HG03280 (cell line): ENCODE results near the gene F11.
"Not testable (repeated sequence)": the region's sequence is repeated elsewhere in the genome, so short reads cannot be mapped to it uniquely, and the experiment has no call there.

ENCODE experiments used
- ATAC-seq: cut with Tn5 transposase; IDR thresholded peaks from one replicate; pipeline ENCODE4 v1.9.1; 2021; ENCODE audit warnings: mild to moderate bottlenecking, moderate library complexity; ENCODE audit not compliant: unreplicated experiment

F11 gene

DNA sequence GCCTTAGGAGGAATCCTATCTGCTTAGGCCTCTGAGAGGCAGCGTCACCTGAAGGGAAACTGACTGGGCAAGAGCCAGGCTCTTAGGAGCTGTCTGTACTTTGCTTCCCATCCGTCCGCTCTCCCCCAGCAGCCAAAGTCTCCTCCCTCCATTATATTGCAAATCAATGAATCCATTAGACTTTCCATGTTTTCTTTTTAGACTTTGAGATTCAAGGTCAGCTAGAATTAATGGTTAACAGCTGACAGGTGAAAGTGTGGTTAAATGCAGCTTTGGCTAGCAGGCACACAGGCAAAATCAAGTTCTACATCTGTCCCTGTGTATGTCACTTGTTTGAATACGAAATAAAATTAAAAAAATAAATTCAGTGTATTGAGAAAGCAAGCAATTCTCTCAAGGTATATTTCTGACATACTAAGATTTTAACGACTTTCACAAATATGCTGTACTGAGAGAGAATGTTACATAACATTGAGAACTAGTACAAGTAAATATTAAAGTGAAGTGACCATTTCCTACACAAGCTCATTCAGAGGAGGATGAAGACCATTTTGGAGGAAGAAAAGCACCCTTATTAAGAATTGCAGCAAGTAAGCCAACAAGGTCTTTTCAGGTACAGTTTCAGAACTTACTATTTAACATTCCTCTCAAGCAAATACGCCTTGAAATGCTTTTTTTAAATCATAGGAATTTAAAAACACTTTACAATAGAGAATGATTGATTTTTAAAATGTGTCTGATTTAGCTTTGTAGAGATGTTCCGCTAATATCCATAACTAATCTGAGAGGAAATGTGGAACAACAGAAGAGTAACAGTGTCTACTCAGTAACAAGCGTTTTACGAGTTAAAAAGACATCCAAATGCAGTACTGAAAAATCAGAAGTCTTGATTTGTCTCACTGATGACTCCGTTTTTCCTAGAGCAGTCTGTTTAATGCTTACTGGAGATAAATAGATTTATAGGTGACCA lies at the start of gene F11:
F11 (plus strand) TSS at position 507 of the 970 bp plus-strand sequence. CDS start 948 bp downstream, outside the sequence.
- no peak for ATAC-seq

DNA sequence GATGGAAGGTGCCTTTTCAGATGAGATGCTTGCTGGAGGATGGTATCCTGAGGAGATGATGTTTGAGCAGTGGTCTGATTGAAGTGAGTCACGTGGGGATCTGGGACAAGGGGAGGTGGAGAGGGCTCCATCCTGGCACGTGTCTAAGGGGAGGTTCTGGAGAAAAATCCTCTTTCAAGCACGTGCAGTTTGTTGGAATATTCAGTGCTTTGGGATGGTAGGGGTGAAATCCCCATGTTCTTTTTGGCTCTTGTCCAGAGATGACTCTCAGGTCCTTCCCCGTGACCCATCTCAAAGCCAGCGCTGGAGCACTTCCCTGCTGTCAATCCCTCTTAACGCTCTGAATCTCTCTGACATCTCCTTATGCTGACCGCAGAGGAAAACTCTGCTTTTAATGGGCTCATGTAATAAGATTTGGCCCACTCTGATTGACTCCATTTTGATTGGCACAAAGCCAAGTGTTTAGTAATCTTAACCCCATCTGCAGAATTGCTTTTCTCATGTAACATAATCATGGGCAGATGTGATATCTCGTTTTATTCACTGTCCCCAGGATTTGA lies 49.4 kb upstream of the F11 start:
- no peak for ATAC-seq

DNA sequence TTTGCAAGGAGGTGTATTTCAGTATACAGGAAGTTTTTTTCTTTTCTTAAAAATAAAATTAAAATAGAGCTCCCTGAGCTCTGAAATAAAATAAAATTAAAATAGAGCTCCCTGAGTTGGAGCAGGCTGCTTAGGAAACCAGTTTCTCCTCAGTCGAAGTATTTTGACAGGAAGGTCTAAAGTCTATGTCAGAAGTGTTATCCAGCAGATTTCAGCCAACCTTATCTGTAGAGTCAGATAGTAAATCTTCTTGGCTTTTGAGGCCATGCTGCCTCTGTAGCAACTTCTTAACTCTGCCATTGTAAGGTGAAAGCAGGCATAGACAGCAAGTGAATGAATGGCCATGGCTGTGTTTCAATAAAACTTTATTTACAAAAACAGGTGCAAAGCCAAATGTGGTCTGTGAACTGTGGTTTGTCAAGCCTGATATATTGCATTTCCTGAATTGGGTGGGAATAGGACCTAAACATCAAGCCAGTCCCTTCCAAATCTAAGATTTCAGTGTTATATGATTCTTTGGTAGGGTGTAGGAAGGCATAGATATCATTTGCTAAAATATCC lies 48.2 kb upstream of the F11 start:
- no peak for ATAC-seq

DNA sequence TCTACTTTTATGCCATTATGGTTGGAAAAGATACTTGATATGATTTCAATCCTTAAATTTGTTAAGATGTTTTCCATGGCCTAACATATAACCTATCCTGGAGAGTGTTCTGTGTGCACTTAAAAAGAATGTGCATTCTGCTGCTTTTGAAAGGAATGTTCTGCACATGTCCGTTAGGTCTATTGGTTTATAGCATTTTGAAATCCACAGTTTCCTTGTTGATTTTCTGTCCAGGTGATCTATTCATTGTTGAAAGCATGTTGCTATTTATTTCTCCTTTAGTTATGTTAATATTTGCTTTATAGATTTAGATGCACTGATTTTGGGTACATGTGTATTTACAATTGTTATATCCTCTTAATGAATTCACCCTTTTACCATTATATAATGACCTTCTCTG lies 44.4 kb upstream of the F11 start:
- ATAC-seq: no peak

DNA sequence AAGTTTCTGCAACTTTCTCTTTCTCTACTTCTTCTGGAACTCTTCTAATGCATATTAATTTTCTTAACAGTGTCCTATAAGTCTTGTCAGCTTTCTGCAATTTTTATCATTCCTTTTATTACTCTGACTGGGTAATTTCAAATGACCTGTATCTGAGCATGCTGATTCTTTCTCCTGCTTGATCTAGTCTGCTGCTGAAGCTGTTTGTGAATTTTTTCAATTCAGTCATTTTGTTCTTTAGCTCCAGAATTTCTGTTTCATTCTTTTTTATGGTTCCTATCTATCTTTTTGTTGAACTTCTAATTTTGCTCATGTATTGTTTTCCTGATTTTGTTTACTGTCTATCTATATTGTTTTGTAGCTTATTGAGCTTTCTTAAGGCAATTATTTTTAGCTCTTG lies 40.1 kb upstream of the F11 start:
- ATAC-seq: no peak

DNA sequence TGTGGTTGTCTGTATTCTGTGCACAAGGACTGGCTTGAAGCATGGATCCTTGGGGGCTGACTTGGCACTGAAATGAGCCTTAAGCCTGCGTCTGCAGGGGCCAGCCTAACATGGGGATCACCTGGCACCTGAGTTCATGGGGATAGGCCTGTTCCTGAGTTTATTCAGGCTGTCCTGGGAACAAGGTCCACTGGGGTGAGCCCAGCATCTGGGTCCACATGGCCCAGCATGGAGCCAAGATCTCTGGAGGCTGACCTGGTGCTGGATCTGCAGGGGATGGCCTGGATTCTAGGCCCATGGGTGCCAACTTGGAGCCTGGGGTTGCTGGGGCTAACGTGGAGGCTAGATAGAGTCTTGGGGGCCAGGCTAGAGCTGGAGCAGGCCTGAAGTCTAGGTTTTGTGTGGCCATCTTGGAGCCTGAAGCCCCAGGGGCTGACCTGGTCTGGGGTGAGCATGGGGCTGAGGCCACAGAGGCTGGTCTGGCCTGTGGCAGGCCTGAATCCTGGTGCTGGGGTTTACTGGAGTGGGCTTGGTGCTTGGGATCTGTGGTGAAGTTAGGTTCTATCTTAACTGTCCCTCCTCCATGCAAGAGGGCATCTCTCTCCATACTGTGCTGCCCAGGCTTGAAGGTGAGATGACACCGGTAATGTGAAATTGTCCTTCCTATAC lies 39.3 kb upstream of the F11 start:
- ATAC-seq: no peak

DNA sequence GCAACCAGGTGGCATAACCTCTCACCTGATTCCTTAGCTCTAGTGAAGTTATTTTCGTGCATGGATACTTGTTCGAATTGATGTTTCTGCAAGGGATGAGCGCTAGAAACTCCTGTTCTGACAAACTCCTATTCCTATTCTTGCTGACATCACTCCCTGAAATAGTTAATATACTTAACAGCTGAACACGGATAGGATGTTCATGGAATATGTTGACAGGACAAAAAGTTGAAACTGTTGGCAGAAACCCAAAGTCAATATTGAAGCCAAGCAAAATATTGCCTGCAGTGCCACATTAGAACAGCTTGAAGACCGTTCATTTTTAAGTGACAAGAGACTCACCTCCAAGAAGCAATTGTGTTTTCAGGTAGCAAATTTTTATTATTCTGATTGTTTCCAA lies 38.8 kb upstream of the F11 start, which contains the start of gene KLKB1:
KLKB1 (plus strand) TSS at position 287 of the 400 bp plus-strand sequence. CDS start 689 bp downstream, outside the sequence.
- ATAC-seq: no peak

DNA sequence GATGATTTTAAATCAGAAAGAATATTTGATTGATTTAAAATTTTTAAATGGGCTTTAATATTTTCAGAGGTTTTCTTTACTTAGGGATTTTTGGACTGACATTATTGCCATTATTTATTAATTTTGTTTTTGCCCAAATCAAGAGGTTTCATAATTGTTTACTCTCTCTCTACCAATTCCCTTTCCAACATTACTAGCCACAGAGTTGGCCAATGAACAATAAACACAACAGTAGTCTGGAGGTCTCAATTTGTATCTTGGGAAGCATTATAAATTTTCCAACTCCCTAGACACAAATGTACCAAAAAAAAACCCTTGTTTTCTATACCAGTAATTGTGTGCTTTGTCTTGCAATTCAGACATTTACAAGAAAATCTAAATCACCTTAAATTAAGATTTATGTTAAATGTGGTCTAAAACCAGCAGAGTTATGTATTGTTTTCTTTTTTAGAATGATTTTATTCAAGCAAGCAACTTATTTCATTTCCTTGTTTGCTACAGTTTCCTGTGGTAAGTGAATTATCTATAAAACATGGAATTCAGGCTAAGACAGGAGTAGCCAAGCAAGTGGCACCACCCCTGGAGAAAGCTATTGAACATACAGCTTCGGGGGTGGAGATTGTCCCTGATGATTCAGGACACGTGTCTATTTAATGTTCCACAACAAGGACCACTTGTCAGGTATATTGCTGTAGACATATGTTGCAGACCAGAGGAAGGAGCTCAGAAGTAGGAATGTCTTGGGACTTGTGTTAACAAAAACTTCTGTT lies 38.1 kb upstream of the F11 start:
- no peak for ATAC-seq

DNA sequence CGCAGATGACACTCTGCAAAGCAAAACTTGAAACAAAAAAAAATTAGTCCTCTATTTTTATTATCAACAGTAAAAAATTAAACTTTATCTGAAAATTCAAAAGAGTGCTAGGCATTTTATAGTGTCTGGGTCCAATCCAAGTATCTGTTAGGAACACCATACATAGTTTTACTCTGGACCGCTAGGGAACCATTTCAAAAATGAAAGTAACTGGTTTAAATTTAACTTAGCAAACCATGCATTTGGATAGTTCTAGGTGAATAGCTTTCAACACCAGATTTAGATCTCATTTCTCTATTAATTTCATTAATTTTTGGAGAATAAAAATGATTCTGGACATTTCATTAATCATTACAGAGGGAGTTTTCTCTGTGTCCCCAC lies 37.5 kb upstream of the F11 start:
- ATAC-seq: no peak

DNA sequence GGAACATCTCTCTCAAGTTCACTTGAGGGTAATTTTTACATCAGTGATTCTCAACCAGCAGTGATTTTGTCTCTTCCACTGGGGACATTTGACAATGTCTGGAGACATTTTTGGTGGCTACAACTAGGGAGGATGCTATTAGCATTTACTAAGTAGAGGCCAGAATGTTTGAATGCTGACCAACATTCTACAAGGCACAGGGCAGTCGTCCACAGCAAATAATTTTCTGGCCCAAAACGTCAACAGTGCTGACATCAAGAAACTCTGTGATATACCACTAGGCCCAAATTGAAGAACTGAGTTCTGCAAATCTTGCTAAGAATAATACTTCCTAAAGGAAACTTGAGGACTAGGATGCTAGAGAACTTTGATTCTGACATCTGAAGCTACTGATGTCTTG lies 31.6 kb upstream of the F11 start:
- ATAC-seq: no peak

DNA sequence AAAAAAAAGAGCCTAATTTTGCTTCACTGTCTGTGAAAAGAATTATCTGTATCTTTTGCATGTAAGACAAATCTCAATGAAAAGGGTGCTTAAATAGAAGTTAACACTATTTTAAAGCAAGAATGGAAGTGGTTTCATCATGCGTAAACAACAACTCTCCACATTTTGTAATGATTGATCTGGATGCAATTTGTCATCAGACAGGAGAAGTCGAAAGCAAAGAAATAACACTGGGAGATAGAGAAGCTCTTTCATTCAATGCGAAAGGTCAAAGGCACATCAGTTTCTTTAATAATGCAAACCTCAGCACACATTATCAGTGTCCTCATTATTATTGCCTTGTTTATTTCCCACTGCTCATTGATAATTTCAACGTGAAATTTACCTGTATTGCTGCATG lies 29.9 kb upstream of the F11 start:
- no peak for ATAC-seq

DNA sequence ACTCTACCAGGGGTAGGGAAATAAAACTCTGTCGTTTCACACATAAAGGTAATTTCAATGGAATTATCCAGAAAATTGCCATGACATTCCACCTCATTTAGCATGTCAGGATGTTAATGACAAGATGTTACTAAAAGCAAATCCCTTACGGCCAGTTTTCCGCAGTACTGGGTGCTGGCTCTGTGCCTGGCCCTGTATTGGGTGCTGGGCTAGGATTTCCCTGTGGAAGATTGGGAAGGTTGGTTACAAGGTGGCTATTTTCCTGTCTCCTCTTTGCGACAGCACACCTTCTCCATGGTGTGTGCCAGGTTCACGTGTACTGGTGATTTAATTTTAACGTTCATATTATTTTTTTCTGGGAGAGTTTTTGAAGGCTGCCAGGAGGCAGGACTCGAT lies 25.5 kb upstream of the F11 start:
- ATAC-seq: no peak

DNA sequence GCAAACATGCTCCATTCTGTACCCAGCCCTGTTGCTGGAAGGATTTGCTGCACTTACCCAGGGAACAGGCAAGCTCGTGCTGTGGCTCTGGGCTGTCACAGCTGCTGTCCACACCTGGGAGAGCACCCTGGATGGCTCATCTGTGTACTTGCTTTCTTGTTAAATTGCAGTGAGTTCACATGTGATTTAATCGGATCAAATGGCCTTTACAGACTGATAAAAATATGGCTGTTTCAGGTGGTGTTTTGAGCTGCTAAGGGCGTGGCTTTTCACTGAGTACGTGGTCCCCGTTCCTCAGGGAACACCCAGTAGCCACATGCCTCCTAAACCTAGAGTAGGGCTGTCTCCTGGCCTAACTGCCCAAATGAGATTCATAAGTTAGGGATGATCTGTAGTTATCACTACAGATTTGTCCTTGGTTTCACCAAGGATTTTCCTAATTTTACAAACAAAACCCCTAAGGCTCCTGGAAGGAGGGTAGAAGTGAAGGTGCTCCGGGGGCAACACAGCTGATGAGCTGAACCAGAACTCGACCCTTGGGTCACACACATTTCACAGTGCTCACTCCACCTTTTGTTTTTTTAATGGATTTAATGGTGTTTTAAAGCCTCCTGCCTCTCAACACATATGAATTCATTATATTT lies 25.0 kb upstream of the F11 start:
- ATAC-seq: no peak

DNA sequence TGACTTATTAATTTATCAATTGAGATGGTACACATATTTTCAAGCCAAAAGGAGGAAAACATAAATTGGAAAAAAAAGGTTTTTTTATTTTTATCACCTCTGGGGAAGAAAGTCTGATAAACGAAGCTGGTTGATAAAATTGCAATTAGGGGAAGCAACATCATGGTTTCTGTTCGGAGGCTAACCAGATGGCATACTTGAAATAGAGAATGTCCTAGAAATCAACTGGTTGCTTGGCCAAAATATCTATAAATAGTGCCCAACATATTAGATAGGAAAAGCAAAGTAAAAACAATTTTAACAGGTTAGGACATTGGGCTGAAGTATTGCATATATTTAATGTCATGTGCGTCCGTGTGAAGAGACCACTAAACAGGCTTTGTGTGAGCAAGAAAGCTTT lies 24.4 kb upstream of the F11 start:
- ATAC-seq: no peak

DNA sequence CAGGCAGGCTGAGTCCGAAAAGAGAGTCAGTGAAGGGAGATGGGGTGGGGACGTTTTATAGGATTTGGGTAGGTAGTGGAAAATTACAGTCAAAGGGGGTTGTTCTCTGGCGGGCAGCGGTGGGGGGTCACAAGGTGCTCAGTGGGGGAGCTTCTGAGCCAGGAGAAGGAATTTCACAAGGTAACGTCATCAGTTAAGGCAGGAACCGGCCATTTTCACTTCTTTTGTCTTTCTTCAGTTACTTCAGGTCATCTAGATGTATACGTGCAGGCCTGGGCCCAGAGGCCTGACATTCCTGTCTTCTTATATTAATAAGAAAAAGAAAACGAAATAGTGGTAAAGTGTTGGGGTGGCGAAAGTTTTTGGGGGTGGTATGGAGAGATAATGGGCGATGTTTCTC lies 24.0 kb upstream of the F11 start:
- not testable (repeated sequence) for ATAC-seq

DNA sequence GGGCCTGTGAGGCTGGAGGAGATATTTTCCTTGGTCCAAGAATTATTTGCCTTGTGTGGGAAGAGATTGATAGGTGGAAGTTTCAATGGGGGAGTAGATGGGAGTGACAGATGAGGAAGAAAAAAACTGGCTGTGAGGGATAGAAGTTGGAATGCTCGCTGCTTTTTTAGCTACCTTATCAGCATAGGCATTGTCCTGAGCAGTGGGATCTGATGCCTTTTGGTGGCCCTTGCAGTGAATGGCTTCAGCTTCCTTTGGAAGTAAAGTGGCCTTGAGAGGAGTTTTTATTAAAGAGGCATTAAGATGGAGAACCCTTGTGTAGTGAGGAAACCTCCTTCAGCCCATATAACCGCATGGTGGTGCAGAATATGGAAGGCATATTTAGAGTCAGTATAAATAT lies 22.7 kb upstream of the F11 start:
- ATAC-seq: no peak

DNA sequence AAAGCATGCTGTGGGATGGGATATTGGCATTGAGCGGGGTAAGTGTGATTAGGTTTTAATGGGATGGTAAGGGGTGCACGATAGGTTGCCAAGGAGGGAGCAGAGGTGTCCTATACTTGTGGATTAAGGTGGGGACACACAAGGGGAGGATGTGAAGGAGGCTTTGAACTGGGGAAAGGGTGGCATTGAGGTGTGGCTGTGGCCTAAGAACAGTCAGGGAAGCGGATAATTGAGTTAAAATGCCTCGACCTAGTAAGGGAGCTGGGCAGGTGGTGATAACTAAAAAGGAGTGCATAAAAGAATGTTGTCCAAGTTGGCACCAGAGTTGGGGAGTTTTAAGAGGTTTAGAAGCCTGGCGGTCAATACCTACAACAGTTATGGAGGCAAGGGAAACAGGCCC lies 21.2 kb upstream of the F11 start:
- ATAC-seq: no peak

DNA sequence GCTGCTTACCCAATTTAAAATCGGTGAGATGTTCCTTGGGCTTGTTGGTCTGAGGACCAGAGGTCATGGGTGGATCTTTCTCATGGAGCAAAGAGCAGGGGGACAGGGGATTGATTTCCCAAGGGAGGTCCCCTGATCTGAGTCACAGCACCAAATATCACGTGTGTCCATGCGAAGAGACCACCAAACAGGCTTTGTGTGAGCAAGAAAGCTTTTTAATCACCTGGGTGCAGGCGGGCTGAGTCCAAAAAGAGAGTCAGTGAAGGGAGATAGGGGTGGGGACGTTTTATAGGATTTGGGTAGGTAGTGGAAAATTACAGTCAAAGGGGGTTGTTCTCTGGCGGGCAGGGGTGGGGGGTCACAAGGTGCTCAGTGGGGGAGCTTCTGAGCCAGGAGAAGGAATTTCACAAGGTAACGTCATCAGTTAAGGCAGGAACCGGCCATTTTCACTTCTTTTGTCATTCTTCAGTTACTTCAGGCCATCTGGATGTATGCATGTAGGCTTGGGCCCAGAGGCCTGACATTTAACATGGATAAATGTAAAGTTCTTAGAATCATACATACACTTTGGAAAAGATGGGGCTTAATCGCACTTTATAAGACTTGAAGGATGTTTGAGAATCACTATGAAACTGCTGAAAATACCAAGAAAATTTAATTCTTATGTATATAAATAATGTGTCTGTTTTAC lies 18.8 kb upstream of the F11 start:
- not testable (repeated sequence) for ATAC-seq

DNA sequence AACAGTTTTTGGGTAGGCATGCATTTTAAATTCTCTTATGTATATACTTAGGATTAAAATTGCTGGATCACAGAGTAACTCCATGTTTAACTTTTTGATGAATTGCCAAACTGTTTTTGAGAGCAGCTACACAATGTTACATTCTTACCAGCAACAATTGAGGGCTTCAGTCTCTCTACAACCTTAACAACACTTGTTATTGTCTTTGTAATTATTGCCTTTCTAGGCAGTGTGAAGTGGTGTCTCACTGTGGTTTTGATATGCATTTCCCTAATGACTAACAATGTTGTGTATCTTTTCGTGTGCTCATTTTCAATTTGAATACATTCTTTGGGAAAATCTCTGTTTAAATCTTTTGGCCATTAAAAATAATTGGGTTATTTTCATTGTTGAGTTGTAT lies 17.3 kb upstream of the F11 start:
- ATAC-seq: no peak
